ENCODE data around the gene CACNA2D3.
"Not testable (repeated sequence)": the region's sequence is repeated elsewhere in the genome, so short reads cannot be mapped to it uniquely, and the experiment has no call there.

The CACNA2D3 gene

DNA sequence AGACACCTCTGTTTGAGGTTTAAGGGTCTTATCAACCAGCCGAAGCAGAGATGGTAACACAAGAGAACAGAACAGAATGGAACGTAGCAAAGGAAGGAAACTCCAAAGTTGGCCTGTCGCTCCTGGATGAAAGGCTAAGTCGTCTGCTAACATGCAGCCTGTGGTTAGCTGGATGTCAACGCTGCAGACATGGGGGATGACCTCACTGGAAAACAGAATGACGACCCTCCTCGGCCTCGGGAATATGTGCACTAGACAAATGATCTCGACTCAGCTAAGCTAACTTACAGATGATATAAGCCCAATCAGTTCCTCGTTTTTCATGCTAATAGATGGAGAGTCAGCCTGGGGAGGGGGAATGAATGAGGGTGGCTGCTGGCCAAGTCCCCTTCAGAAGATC is 983.3 kb downstream of the CACNA2D3 start:
- no peak overlapping the region for H3K9ac ChIP-seq (ENCODE audit: low read length in 2 of 2)
- H3K4me3 ChIP-seq (ENCODE audit: low read length in 2 of 2), result no peak overlapping the region

GRCh38 chr3:55107187-55107586 is 984.8 kb downstream of the CACNA2D3 start:
- Histone ChIP-seq H3K36me3 (ENCODE audit: control insufficient read depth in 2 of 2, insufficient read depth in 2 of 2, low read length in 2 of 2) (no peaks in the 10 kb centered on the region), H3K9ac (ENCODE audit: low read length in 2 of 2) (no peak overlapping the region), H3K4me1 (ENCODE audit: control insufficient read depth, insufficient read depth, low read length) (peaks cover 3% of the 10 kb centered on the region), H3K4me3 (ENCODE audit: low read length in 2 of 2) (no peak overlapping the region), H3K27ac (ENCODE audit: low read length) (no peak overlapping the region), H3K27me3 (ENCODE audit: control insufficient read depth in 1 of 2, insufficient read depth in 2 of 2, low read length in 2 of 2) (no peaks in the 10 kb centered on the region), H3K9me3 (ENCODE audit: control insufficient read depth in 2 of 2, low read length in 2 of 2) (no peaks in the 10 kb centered on the region)

More for the DNA sequence above, 983.3 kb downstream of the CACNA2D3 start:
- peaks cover 3% of the 10 kb centered on the region for H3K4me1 ChIP-seq (ENCODE audit: control insufficient read depth, insufficient read depth, low read length)
- H3K27ac ChIP-seq (ENCODE audit: low read length), result no peak overlapping the region
- H3K27me3 ChIP-seq (ENCODE audit: control insufficient read depth in 1 of 2, insufficient read depth in 2 of 2, low read length in 2 of 2), result no peaks in the 10 kb centered on the region
- H3K9me3 ChIP-seq (ENCODE audit: control insufficient read depth in 2 of 2, low read length in 2 of 2), result no peaks in the 10 kb centered on the region
- no peaks in the 10 kb centered on the region for H3K36me3 ChIP-seq (ENCODE audit: control insufficient read depth in 2 of 2, insufficient read depth in 2 of 2, low read length in 2 of 2)

GRCh38 chr3:55111906-55112305 is 989.6 kb downstream of the CACNA2D3 start:
- not testable (repeated sequence) for H3K36me3 ChIP-seq (ENCODE audit: control insufficient read depth in 2 of 2, insufficient read depth in 2 of 2, low read length in 2 of 2); H3K27me3 ChIP-seq (ENCODE audit: control insufficient read depth in 1 of 2, insufficient read depth in 2 of 2, low read length in 2 of 2); H3K9ac ChIP-seq (ENCODE audit: low read length in 2 of 2); H3K4me1 ChIP-seq (ENCODE audit: control insufficient read depth, insufficient read depth, low read length); H3K4me3 ChIP-seq (ENCODE audit: low read length in 2 of 2); H3K27ac ChIP-seq (ENCODE audit: low read length); H3K9me3 ChIP-seq (ENCODE audit: control insufficient read depth in 2 of 2, low read length in 2 of 2)

GRCh38 chr3:55118451-55118850 is 996.1 kb downstream of the CACNA2D3 start:
- no peaks in the 10 kb centered on the region for H3K9me3 ChIP-seq (ENCODE audit: control insufficient read depth in 2 of 2, low read length in 2 of 2)
- no peaks in the 10 kb centered on the region for H3K4me1 ChIP-seq (ENCODE audit: control insufficient read depth, insufficient read depth, low read length)
- H3K9ac ChIP-seq (ENCODE audit: low read length in 2 of 2), result no peak overlapping the region

GRCh38 chr3:55119268-55119667 is 996.9 kb downstream of the CACNA2D3 start:
- Histone ChIP-seq H3K27ac (ENCODE audit: low read length) (no peak overlapping the region), H3K4me1 (ENCODE audit: control insufficient read depth, insufficient read depth, low read length) (no peaks in the 10 kb centered on the region), H3K9ac (ENCODE audit: low read length in 2 of 2) (no peak overlapping the region), H3K27me3 (ENCODE audit: control insufficient read depth in 1 of 2, insufficient read depth in 2 of 2, low read length in 2 of 2) (no peaks in the 10 kb centered on the region), H3K4me3 (ENCODE audit: low read length in 2 of 2) (no peak overlapping the region), H3K36me3 (ENCODE audit: control insufficient read depth in 2 of 2, insufficient read depth in 2 of 2, low read length in 2 of 2) (no peaks in the 10 kb centered on the region), H3K9me3 (ENCODE audit: control insufficient read depth in 2 of 2, low read length in 2 of 2) (no peaks in the 10 kb centered on the region)

More at GRCh38 chr3:55118451-55118850, 996.1 kb downstream of the CACNA2D3 start:
- no peaks in the 10 kb centered on the region for H3K36me3 ChIP-seq (ENCODE audit: control insufficient read depth in 2 of 2, insufficient read depth in 2 of 2, low read length in 2 of 2)
- H3K4me3 ChIP-seq (ENCODE audit: low read length in 2 of 2), result no peak overlapping the region
- no peak overlapping the region for H3K27ac ChIP-seq (ENCODE audit: low read length)
- H3K27me3 ChIP-seq (ENCODE audit: control insufficient read depth in 1 of 2, insufficient read depth in 2 of 2, low read length in 2 of 2), result no peaks in the 10 kb centered on the region

DNA sequence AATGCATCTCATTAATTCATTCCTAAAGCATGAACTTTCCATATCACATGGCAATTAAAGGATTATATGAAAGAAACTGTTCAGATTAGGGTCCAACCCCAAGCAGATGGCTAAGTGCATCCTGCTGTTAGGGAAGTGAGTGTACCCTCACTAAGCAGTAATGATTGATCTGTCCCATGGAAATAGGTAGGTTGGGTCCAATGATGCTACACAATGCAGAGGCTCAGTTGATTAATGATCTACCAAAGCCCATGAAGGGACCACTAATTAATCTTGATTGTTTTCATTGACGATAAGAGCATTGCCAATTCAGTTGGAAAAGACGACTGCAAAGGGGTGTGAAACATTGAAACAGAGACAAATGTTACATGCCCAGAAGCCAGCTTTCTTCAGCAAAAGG is 1000.0 kb downstream of the CACNA2D3 start:
- Histone ChIP-seq H3K4me3 (ENCODE audit: low read length in 2 of 2) (no peak overlapping the region), H3K4me1 (ENCODE audit: control insufficient read depth, insufficient read depth, low read length) (no peaks in the 10 kb centered on the region)

More for the DNA sequence above, 1000.0 kb downstream of the CACNA2D3 start:
- no peak overlapping the region for H3K9ac ChIP-seq (ENCODE audit: low read length in 2 of 2)
- H3K27ac ChIP-seq (ENCODE audit: low read length), result no peak overlapping the region
- H3K36me3 ChIP-seq (ENCODE audit: control insufficient read depth in 2 of 2, insufficient read depth in 2 of 2, low read length in 2 of 2), result no peaks in the 10 kb centered on the region
- H3K27me3 ChIP-seq (ENCODE audit: control insufficient read depth in 1 of 2, insufficient read depth in 2 of 2, low read length in 2 of 2), result no peaks in the 10 kb centered on the region
- H3K9me3 ChIP-seq (ENCODE audit: control insufficient read depth in 2 of 2, low read length in 2 of 2), result no peaks in the 10 kb centered on the region

All from stomach smooth muscle (tissue), 2 donors.